K562 (cell line): ENCODE data around the gene HAUS2. TPM values are rescaled to one million over a fixed set of nuclear protein-coding genes. Genes with fewer than 3 reads are reported as not detected.

Source experiments
- BHLHE40 ChIP-seq: IDR thresholded peaks from 2 replicates; pipeline ENCODE4 v1.6.1; 2011; ENCODE audit warnings: low read length, improper control_type of control experiment
- CSDE1 ChIP-seq, 2 experiments: fragments of 450-650 bp; IDR thresholded peaks; 2 replicates each; pipeline ENCODE4 v1.6.1; 2016; ENCODE audit warnings: mild to moderate bottlenecking in 1 of 2
- ETV1 ChIP-seq: fragments of 450-650 bp; conservative IDR thresholded peaks from 2 replicates; pipeline ENCODE4 v1.6.1; 2016; ENCODE audit warnings: missing genetic modification characterization, control low read depth, low read depth, missing compliant biosample characterization
- GATAD2B ChIP-seq: fragments of 450-650 bp; IDR thresholded peaks from 2 replicates; pipeline ENCODE4 v1.6.1; 2017; ENCODE audit warnings: mild to moderate bottlenecking, borderline replicate concordance
- GTF2E2 ChIP-seq: fragments of 200-800 bp; sonication (Bioruptor generic); IDR thresholded peaks from 2 replicates; pipeline ENCODE4 v1.6.1; 2016; ENCODE audit warnings: missing genetic modification characterization, missing compliant biosample characterization
- HNRNPUL1 ChIP-seq: fragments of 200-400 bp; formaldehyde crosslinking; IDR thresholded peaks from 2 replicates; pipeline ENCODE4 v1.6.1; 2017; ENCODE audit warnings: low read length
- SMARCE1 ChIP-seq: fragments of 450-650 bp; IDR thresholded peaks from 2 replicates; pipeline ENCODE4 v1.7.1; 2016; ENCODE audit warnings: mild to moderate bottlenecking
- SRSF7 ChIP-seq: fragments of 200-400 bp; formaldehyde crosslinking; optimal IDR thresholded peaks from 2 replicates; pipeline ENCODE3; 2017; ENCODE audit warnings: mild to moderate bottlenecking, low read depth, low read length
- TOE1 ChIP-seq, 2 experiments: fragments of 450-650 bp in 1 of 2; sonication (generic) in 1 of 2; formaldehyde crosslinking in 1 of 2; IDR thresholded peaks; 2 replicates each; pipeline versions ENCODE4 v1.7.1 to v1.8.0; 2016 to 2022; ENCODE audit warnings: borderline replicate concordance in 2 of 2, mild to moderate bottlenecking in 2 of 2, antibody characterized with exemption in 1 of 2, inconsistent platforms in 1 of 2, low read depth in 1 of 2, missing genetic modification reagents in 1 of 2, moderate library complexity in 1 of 2
- ZNF12 ChIP-seq: sonication (generic); formaldehyde crosslinking; IDR thresholded peaks from 2 replicates; pipeline ENCODE4 v1.4.0; 2020; ENCODE audit warnings: mild to moderate bottlenecking, missing genetic modification reagents
- ZNF696 ChIP-seq: fragments of 250-450 bp; sonication (Bioruptor Pico); conservative IDR thresholded peaks from 2 replicates; pipeline ENCODE4 v1.4.0; 2020; ENCODE audit warnings: mild to moderate bottlenecking, moderate library complexity
- polyA plus RNA-seq, 8 experiments: library from polyadenylated mRNA; depleted of rRNA in 4 of 8; stranded (reverse) in 5 of 8; unstranded in 3 of 8; fragments of >200 nt; fragmentation: Nextera tagmentation in 2 of 8; fragmentation: Illumina TruSeq in 1 of 8; extraction: Ambion mirVana in 2 of 8; extraction: Trizol in 1 of 8; gene quantifications; 2 replicates each; pipeline versions ENCODE4 v1.2.1 to v1.2.3, GENCODE V29; 2011 to 2014; ENCODE audit warnings: inconsistent platforms in 1 of 8, missing spikeins in 1 of 8
- total RNA-seq, 7 experiments: library from RNA; depleted of rRNA in 6 of 7; stranded (reverse); fragments of >200 nt in 6 of 7; fragmentation: Illumina TruSeq in 2 of 7; extraction: Trizol in 2 of 7; gene quantifications; 2 replicates each; pipeline versions ENCODE4 v1.2.1 to v1.2.3, GENCODE V29; 2011 to 2021; ENCODE audit warnings: low replicate concordance in 1 of 7
- TF ChIP-seq, protein P1 (sequence below): sonication (generic); formaldehyde crosslinking; IDR thresholded peaks from 2 replicates; pipeline ENCODE4 v1.8.0; 2022; ENCODE audit warnings: mild to moderate bottlenecking, missing genetic modification reagents
- TF ChIP-seq, protein P2 (sequence below): sonication (generic); formaldehyde crosslinking; IDR thresholded peaks from 2 replicates; pipeline ENCODE4 v1.8.0; 2023; ENCODE audit warnings: missing genetic modification reagents, mild to moderate bottlenecking, borderline replicate concordance
- TF ChIP-seq, protein P3 (sequence below): sonication (generic); formaldehyde crosslinking; IDR thresholded peaks from 2 replicates; pipeline ENCODE4 v1.5.0; 2020; ENCODE audit warnings: missing genetic modification reagents
- TF ChIP-seq, protein P4 (sequence below): conservative IDR thresholded peaks from 2 replicates; pipeline ENCODE4 v1.6.1; 2011; ENCODE audit warnings: low read depth, mild to moderate bottlenecking, low read length; ENCODE audit not compliant: control insufficient read depth

Gene HAUS2
- total and polyA plus RNA-seq, 9 of the 15 experiments (the other 6 are each of a cell fraction or from before 2014, with no cell fraction given): 30.6 to 64.9 (median 54.1) TPM

DNA sequence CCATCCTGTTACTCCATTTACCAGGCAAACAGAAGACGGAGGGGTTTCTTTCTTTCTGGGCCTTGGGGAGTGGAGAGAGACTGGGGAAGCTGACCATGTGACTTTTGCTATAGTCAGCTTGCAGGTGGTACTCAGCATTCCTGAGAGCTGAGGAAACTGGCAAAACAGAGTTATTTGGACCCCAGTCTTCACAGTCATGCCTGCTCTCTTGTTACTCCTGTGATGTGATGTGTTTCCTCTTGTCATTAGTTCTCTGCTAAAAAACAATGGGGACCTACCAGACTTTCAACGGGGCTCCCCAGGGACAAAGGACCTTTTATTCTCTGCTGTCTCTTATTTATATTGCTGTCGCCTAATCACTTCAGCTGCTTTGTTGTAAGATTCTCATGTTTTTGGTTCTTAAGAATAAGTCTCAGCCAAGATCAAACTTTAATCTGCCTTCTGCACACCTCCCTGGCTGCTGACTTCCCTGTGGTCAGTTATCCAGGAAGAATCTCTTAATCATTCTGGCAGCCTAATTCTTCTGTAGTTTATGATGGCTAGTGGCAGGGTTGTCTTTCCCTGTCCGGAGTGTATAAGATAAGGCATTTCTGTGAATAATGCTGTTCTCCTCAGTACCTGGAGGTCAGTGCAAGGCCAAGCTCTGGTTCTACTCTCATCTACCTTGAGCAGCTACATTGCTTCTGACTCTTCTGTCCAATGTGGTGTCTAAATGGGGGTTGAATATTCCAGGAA lies 35.6 kb downstream of the HAUS2 start (continued):
- TF ChIP-seq, protein P1, sequence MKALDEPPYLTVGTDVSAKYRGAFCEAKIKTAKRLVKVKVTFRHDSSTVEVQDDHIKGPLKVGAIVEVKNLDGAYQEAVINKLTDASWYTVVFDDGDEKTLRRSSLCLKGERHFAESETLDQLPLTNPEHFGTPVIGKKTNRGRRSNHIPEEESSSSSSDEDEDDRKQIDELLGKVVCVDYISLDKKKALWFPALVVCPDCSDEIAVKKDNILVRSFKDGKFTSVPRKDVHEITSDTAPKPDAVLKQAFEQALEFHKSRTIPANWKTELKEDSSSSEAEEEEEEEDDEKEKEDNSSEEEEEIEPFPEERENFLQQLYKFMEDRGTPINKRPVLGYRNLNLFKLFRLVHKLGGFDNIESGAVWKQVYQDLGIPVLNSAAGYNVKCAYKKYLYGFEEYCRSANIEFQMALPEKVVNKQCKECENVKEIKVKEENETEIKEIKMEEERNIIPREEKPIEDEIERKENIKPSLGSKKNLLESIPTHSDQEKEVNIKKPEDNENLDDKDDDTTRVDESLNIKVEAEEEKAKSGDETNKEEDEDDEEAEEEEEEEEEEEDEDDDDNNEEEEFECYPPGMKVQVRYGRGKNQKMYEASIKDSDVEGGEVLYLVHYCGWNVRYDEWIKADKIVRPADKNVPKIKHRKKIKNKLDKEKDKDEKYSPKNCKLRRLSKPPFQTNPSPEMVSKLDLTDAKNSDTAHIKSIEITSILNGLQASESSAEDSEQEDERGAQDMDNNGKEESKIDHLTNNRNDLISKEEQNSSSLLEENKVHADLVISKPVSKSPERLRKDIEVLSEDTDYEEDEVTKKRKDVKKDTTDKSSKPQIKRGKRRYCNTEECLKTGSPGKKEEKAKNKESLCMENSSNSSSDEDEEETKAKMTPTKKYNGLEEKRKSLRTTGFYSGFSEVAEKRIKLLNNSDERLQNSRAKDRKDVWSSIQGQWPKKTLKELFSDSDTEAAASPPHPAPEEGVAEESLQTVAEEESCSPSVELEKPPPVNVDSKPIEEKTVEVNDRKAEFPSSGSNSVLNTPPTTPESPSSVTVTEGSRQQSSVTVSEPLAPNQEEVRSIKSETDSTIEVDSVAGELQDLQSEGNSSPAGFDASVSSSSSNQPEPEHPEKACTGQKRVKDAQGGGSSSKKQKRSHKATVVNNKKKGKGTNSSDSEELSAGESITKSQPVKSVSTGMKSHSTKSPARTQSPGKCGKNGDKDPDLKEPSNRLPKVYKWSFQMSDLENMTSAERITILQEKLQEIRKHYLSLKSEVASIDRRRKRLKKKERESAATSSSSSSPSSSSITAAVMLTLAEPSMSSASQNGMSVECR (CRISPR knock-in tag): no peak
- TF ChIP-seq, protein P2, sequence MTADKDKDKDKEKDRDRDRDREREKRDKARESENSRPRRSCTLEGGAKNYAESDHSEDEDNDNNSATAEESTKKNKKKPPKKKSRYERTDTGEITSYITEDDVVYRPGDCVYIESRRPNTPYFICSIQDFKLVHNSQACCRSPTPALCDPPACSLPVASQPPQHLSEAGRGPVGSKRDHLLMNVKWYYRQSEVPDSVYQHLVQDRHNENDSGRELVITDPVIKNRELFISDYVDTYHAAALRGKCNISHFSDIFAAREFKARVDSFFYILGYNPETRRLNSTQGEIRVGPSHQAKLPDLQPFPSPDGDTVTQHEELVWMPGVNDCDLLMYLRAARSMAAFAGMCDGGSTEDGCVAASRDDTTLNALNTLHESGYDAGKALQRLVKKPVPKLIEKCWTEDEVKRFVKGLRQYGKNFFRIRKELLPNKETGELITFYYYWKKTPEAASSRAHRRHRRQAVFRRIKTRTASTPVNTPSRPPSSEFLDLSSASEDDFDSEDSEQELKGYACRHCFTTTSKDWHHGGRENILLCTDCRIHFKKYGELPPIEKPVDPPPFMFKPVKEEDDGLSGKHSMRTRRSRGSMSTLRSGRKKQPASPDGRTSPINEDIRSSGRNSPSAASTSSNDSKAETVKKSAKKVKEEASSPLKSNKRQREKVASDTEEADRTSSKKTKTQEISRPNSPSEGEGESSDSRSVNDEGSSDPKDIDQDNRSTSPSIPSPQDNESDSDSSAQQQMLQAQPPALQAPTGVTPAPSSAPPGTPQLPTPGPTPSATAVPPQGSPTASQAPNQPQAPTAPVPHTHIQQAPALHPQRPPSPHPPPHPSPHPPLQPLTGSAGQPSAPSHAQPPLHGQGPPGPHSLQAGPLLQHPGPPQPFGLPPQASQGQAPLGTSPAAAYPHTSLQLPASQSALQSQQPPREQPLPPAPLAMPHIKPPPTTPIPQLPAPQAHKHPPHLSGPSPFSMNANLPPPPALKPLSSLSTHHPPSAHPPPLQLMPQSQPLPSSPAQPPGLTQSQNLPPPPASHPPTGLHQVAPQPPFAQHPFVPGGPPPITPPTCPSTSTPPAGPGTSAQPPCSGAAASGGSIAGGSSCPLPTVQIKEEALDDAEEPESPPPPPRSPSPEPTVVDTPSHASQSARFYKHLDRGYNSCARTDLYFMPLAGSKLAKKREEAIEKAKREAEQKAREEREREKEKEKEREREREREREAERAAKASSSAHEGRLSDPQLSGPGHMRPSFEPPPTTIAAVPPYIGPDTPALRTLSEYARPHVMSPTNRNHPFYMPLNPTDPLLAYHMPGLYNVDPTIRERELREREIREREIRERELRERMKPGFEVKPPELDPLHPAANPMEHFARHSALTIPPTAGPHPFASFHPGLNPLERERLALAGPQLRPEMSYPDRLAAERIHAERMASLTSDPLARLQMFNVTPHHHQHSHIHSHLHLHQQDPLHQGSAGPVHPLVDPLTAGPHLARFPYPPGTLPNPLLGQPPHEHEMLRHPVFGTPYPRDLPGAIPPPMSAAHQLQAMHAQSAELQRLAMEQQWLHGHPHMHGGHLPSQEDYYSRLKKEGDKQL: no peak
- TF ChIP-seq SMARCE1 (peak; percentile 91), BHLHE40 (no peak; the same call in 1 of the 2 replicates), GTF2E2 (tag) (no peak), CSDE1 (IDR thresholded peaks at IDR 0.05) (no peak), TOE1 (IDR thresholded peaks at IDR 0.05; ENCODE audit: borderline replicate concordance) (no peak), TOE1 (CRISPR knock-in tag; IDR thresholded peaks at IDR 0.05; ENCODE audit: borderline replicate concordance, low read depth) (no peak), ZNF12 (CRISPR knock-in tag) (no peak), ZNF696 (no peak), HNRNPUL1 (no peak), ETV1 (tag) (0 out of 2 replicates have a peak, but pooled peaks have one; percentile 23), SRSF7 (no peak), GATAD2B (no peak)
- TF ChIP-seq, protein P3, sequence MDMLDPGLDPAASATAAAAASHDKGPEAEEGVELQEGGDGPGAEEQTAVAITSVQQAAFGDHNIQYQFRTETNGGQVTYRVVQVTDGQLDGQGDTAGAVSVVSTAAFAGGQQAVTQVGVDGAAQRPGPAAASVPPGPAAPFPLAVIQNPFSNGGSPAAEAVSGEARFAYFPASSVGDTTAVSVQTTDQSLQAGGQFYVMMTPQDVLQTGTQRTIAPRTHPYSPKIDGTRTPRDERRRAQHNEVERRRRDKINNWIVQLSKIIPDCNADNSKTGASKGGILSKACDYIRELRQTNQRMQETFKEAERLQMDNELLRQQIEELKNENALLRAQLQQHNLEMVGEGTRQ (CRISPR knock-in tag): no peak
- TF ChIP-seq, protein P4, sequence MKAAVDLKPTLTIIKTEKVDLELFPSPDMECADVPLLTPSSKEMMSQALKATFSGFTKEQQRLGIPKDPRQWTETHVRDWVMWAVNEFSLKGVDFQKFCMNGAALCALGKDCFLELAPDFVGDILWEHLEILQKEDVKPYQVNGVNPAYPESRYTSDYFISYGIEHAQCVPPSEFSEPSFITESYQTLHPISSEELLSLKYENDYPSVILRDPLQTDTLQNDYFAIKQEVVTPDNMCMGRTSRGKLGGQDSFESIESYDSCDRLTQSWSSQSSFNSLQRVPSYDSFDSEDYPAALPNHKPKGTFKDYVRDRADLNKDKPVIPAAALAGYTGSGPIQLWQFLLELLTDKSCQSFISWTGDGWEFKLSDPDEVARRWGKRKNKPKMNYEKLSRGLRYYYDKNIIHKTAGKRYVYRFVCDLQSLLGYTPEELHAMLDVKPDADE: no peak
